ENCODE data around the gene ALK.

The ALK gene

GRCh38 chr2:29643196-29643595, 278.2 kb downstream of the ALK start:
- DNase-seq (ENCODE audit: low spot score) = no peak

- DNase-seq (ENCODE audit: low spot score) = no peak
Measured at GRCh38 chr2:29640360-29640759, 281.0 kb downstream of the ALK start.

GRCh38 chr2:29638641-29639040, 282.7 kb downstream of the ALK start:
- no peak for DNase-seq (ENCODE audit: low spot score)

GRCh38 chr2:29634916-29635315, 286.5 kb downstream of the ALK start:
- no peak for DNase-seq (ENCODE audit: low spot score)

- no peak for DNase-seq (ENCODE audit: low spot score)
Measured at GRCh38 chr2:29632018-29632417, 289.4 kb downstream of the ALK start.

- no peak for DNase-seq (ENCODE audit: low spot score)
Measured at GRCh38 chr2:29629495-29629894, 291.9 kb downstream of the ALK start.

GRCh38 chr2:29628862-29629261, 292.5 kb downstream of the ALK start:
- no peak for DNase-seq (ENCODE audit: low spot score)

- DNase-seq (ENCODE audit: low spot score) = no peak
Measured at GRCh38 chr2:29628108-29628745, 293.2 kb downstream of the ALK start.

GRCh38 chr2:29627279-29627711, 294.1 kb downstream of the ALK start:
- no peak for DNase-seq (ENCODE audit: low spot score)

GRCh38 chr2:29620890-29621289, 300.5 kb downstream of the ALK start:
- DNase-seq (ENCODE audit: low spot score) = no peak

- no peak for DNase-seq (ENCODE audit: low spot score)
Measured at GRCh38 chr2:29619689-29620088, 301.7 kb downstream of the ALK start.

GRCh38 chr2:29618024-29618423, 303.4 kb downstream of the ALK start:
- DNase-seq (ENCODE audit: low spot score) = peak; percentile 44

GRCh38 chr2:29617351-29617750, 304.0 kb downstream of the ALK start:
- DNase-seq (ENCODE audit: low spot score) = no peak

GRCh38 chr2:29616569-29616968, 304.8 kb downstream of the ALK start:
- DNase-seq (ENCODE audit: low spot score) = no peak

- no peak for DNase-seq (ENCODE audit: low spot score)
Measured at GRCh38 chr2:29615841-29616240, 305.5 kb downstream of the ALK start.

GRCh38 chr2:29615183-29615582, 306.2 kb downstream of the ALK start:
- DNase-seq (ENCODE audit: low spot score) = no peak

GRCh38 chr2:29614295-29614830, 307.0 kb downstream of the ALK start:
- no peak for DNase-seq (ENCODE audit: low spot score)

- no peak for DNase-seq (ENCODE audit: low spot score)
Measured at GRCh38 chr2:29613792-29614266, 307.6 kb downstream of the ALK start.

GRCh38 chr2:29613067-29613466, 308.3 kb downstream of the ALK start:
- no peak for DNase-seq (ENCODE audit: low spot score)

GRCh38 chr2:29612568-29612967, 308.8 kb downstream of the ALK start:
- DNase-seq (ENCODE audit: low spot score) = no peak

GRCh38 chr2:29611850-29612249, 309.5 kb downstream of the ALK start:
- no peak for DNase-seq (ENCODE audit: low spot score)

- no peak for DNase-seq (ENCODE audit: low spot score)
Measured at GRCh38 chr2:29611261-29611660, 310.1 kb downstream of the ALK start.

- DNase-seq (ENCODE audit: low spot score) = no peak
Measured at GRCh38 chr2:29610569-29610968, 310.8 kb downstream of the ALK start.

- DNase-seq (ENCODE audit: low spot score) = no peak
Measured at GRCh38 chr2:29607038-29607420, 314.4 kb downstream of the ALK start.
